SU-DHL-6 (cell line): ENCODE measurements around the gene UFM1.

ENCODE experiments used
- EZH2phosphoT487 ChIP-seq: fragments of 200-600 bp; sonication (generic), shearing (Covaris generic); conservative IDR thresholded peaks from 2 replicates; pipeline ENCODE4 v1.6.1; 2018; ENCODE audit warnings: mild to moderate bottlenecking, antibody characterized with exemption, low read length, moderate library complexity, mixed read lengths
- TF ChIP-seq, protein P1 (sequence below): fragments of 200-600 bp; sonication (generic); IDR thresholded peaks from one replicate; pipeline ENCODE4 v1.5.1; 2017; ENCODE audit warnings: antibody characterized with exemption, mild to moderate bottlenecking, low read length, moderate library complexity; ENCODE audit not compliant: insufficient read depth, poor library complexity, severe bottlenecking

DNA sequence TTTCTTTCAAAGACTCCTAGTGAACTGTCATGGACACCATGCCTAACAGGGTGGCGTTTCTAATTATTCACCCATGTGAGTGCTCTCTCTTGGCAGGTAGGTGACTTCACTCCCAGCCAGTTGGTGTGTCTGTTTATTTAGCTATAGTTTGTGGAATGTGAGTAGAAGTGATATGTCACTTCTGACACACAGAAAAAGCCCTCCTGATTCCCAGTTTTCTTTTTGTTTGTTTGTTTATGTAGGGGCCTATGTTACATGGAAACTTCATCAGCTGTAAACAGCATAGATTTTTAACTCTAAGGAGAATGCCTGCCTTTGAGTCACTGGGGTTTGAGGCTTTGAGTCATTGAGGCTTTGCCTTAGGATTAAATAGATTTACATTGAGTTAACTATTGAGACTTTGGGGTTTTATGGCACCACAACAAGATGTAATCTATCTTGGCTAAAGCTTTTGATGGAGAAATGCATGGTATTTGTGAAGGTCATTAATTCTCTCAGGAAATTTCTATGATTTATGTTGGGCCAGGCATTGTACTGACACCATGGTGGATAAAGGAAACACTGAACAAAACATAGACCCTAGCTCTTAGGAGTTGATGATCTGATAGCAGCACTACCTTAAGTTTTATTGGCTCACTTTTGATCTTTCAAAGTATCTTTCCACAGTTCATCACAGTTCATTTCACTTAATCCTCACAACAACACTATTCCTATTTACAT lies 45.3 kb downstream of the UFM1 start:
- TF ChIP-seq, protein P1, sequence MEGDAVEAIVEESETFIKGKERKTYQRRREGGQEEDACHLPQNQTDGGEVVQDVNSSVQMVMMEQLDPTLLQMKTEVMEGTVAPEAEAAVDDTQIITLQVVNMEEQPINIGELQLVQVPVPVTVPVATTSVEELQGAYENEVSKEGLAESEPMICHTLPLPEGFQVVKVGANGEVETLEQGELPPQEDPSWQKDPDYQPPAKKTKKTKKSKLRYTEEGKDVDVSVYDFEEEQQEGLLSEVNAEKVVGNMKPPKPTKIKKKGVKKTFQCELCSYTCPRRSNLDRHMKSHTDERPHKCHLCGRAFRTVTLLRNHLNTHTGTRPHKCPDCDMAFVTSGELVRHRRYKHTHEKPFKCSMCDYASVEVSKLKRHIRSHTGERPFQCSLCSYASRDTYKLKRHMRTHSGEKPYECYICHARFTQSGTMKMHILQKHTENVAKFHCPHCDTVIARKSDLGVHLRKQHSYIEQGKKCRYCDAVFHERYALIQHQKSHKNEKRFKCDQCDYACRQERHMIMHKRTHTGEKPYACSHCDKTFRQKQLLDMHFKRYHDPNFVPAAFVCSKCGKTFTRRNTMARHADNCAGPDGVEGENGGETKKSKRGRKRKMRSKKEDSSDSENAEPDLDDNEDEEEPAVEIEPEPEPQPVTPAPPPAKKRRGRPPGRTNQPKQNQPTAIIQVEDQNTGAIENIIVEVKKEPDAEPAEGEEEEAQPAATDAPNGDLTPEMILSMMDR, result no peak
- no peak for TF ChIP-seq EZH2phosphoT487
